Activated CD8-positive, alpha-beta memory T cell treated with anti-CD3 and anti-CD28 coated beads, Interleukin-2, amount 10 ng/mL, durations not matched to agents 7 days and 5 days (primary cell): Measurements from ENCODE around the gene RWDD1. TPM values are rescaled to one million over a fixed set of nuclear protein-coding genes. Genes with fewer than 3 reads are reported as not detected.

Experiments used
- ATAC-seq: fragments of 150-1000 bp; cut with Tn5 transposase; one replicate; pipeline ENCODE4 v1.10.0; 2021; ENCODE audit warnings: moderate library complexity
- CTCF ChIA-PET: fragments of 350-600 bp; sonication (Branson Sonifier 250); formaldehyde crosslinking; loops from one replicate; lab custom pipeline; 2021; ENCODE audit warnings: antibody characterized with exemption; lab: Charles Lee
- DNase-seq: peaks from one replicate; pipeline ENCODE4 v3.0.0-alpha.2; 2020
- H3K27ac Mint-ChIP-seq: one replicate; pipeline ENCODE4 v1.8.0; 2021; ENCODE audit warnings: mild to moderate bottlenecking, mixed read lengths
- H3K27me3 Mint-ChIP-seq: one replicate; pipeline ENCODE4 v1.8.0; 2021; ENCODE audit warnings: mixed read lengths
- H3K36me3 Mint-ChIP-seq: one replicate; pipeline ENCODE4 v1.8.0; 2021; ENCODE audit warnings: mild to moderate bottlenecking, mixed read lengths
- H3K4me1 Mint-ChIP-seq: one replicate; pipeline ENCODE4 v1.8.0; 2021; ENCODE audit warnings: mixed read lengths
- H3K4me3 Mint-ChIP-seq: one replicate; pipeline ENCODE4 v1.8.0; 2021; ENCODE audit warnings: mild to moderate bottlenecking, moderate library complexity, mixed read lengths
- H3K9me3 Mint-ChIP-seq: one replicate; pipeline ENCODE4 v1.8.0; 2022; ENCODE audit warnings: low read depth, mixed read lengths
- total RNA-seq, 2 experiments: library from RNA; stranded (reverse); gene quantifications; one replicate each; pipeline ENCODE4 v1.2.3, GENCODE V29; 2021

The RWDD1 gene
- total RNA-seq: 10 to 100 TPM; 39.9 to 44.2 TPM

DNA sequence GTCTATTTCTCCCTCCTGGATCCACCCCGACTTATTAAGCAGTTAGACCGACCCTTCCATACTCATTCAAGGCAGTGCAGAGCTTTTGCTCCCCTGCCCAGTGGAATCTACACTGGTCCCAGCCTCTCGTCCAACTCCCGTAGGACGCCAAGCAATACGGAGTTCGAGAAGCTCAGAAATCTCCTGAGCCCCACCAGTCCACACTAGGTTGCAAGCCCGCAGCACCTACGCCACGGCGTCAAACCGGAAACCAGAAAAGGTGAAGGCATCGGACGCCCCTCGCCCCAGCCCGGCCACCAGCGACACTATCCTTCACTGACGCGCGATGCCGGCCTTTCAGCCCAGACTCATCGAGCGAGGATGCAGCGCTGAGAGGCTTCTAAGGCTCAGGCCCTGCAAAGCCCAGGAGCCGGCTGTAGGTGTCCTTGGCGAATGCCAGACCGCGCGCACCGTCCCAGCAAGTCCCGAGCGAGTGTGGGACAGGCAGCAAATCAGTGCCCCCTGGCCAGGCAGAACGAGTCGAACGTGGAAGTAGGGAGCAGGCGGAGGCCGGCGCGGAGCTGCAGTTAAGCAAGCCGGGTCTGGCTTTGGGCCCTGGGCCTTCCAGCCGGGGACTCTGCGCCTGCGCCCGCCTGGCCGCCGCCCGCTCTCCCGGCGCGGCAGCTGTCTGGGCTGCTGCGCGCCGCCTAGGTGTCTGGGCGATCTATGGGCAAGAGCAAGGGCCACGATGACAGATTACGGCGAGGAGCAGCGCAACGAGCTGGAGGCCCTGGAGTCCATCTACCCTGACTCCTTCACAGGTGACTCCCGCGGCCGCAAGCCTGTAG is at the start of gene RWDD1:
Gene RWDD1, plus strand, starts transcription at position 649 of the 827 bp plus-strand sequence. Its CDS starts 79 bp downstream, at position 728.
- Mint-ChIP-seq H3K36me3 (peaks cover 10% of the 10 kb centered on the region), H3K27ac (peak within 1 kb of the TSS; percentile 97), H3K4me3 (peak within 1 kb of the TSS; percentile 96), H3K9me3 (no peaks in the 10 kb centered on the region), H3K4me1 (peaks cover 37% of the 10 kb centered on the region), H3K27me3 (no peaks in the 10 kb centered on the region)
- peak; percentile 93 for ATAC-seq
- DNase-seq: peak; percentile 99
- CTCF ChIA-PET: interaction anchor here (0.9 to 2.8 kb wide), 8 partner anchors 9 to 318 kb away, joined by 3 to 27 read pairs (median 3); partner anchors contain the start of genes RSPH4A and TSPYL4

DNA sequence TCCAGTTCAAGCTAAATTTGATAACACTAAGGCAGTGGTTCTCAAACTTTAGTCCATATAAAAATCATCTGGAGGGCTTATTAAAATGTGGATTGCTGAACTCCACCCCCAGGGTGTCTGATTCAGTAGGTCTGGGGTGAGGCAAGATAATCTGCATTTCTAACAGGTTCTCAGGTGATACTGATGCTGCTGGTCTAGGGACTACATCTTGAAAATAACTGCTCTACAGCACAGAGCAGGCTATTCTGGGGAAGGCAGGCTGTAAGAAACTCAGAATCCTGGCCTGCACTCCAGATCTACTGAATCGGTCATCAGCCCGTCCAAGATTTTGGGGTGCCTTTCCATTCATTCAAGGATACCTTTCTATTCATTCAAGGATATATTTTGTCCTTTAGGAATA is 48.4 kb upstream of the RWDD1 start:
- ATAC-seq (no peak), DNase-seq (no peak)
- H3K4me1 Mint-ChIP-seq: no peaks in the 10 kb centered on the region
- peaks cover 14% of the 10 kb centered on the region for H3K27me3 Mint-ChIP-seq
- CTCF ChIA-PET: interaction anchor here (1.1 kb wide), 1 partner anchor 235 kb away, joined by 3 read pairs; no protein-coding TSS in a partner anchor
- H3K36me3 Mint-ChIP-seq: no peaks in the 10 kb centered on the region
- H3K4me3 Mint-ChIP-seq: no peak overlapping the region
- no peak overlapping the region for H3K27ac Mint-ChIP-seq
- no peaks in the 10 kb centered on the region for H3K9me3 Mint-ChIP-seq

- CTCF ChIA-PET: no interaction called here
- H3K27ac Mint-ChIP-seq: no peak overlapping the region
- no peak for ATAC-seq
- H3K4me3 Mint-ChIP-seq: no peak overlapping the region
- H3K27me3 Mint-ChIP-seq: peaks cover 15% of the 10 kb centered on the region
- H3K36me3 Mint-ChIP-seq: no peaks in the 10 kb centered on the region
- H3K9me3 Mint-ChIP-seq: no peaks in the 10 kb centered on the region
- no peak for DNase-seq
- H3K4me1 Mint-ChIP-seq: no peaks in the 10 kb centered on the region
Observed at GRCh38 chr6:116524236-116524635, 47.1 kb upstream of the RWDD1 start.

DNA sequence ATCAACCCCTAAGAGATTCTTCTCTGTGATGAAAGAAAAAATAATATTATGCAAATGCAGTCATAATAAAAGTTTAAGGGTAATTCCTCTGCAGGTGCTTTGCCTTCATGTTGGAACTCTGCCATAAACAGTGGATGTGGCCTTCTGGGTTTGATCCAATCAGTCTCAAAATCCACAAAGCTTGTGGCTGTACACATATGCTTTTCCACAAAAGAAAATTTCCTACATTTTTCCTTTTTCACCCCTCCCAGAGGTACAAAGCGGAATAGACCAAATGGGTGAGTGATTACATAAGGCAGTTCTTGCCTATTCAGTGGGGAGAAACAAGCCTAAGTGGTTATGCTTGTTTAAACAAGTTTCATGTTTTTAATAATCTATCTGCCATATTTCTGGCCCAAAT is 43.2 kb upstream of the RWDD1 start:
- Mint-ChIP-seq H3K27me3 (peaks cover 40% of the 10 kb centered on the region), H3K4me3 (no peak overlapping the region), H3K27ac (no peak overlapping the region), H3K36me3 (no peaks in the 10 kb centered on the region), H3K9me3 (no peaks in the 10 kb centered on the region), H3K4me1 (peaks cover 3% of the 10 kb centered on the region)
- DNase-seq: no peak
- CTCF ChIA-PET: no interaction called here
- ATAC-seq: no peak

GRCh38 chr6:116528780-116529179 is 42.5 kb upstream of the RWDD1 start:
- no peak for DNase-seq
- Mint-ChIP-seq H3K4me1 (peaks cover 3% of the 10 kb centered on the region), H3K4me3 (no peak overlapping the region), H3K27me3 (peaks cover 46% of the 10 kb centered on the region), H3K36me3 (no peaks in the 10 kb centered on the region), H3K27ac (no peak overlapping the region), H3K9me3 (no peaks in the 10 kb centered on the region)
- ATAC-seq: no peak
- CTCF ChIA-PET: no interaction called here

DNA sequence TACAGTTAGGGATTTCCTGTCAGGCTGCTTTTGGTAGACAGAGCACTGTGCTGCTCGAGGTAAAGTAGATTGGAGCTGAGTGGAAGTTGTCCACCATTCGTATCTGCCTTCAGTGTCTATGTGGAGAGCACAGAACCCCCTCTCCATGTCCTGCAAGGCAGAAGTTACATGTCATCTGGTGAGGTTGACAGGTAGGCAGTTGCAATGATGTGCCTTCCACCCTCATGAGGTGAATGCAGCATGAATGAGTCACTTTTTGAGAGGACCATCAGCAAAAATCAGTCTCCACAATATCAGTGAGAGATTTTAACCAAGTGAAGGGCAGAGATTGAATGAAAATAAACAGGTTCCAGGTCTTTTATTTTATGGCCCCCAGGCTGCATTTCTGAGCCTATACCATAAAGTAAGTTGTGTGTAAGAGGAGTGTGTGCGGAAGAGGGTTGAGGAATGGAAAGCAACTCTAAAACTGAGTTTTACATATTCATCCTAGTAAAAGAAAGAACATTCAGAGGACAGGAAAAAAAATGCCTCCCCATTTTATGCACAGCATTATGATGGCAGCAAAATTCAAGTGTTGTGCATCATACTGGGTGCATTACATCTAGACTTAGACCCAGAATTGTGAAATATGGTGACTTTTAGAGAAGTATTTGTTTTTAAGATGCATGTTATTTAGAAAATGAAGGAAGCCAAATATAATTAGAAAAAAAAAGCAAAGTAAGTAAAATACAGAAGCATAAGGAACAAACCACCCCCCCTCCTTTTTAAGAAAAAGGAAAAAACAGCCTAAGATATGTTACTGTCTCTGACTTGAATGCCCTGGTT is 41.6 kb upstream of the RWDD1 start:
- no peak for ATAC-seq
- peaks cover 50% of the 10 kb centered on the region for H3K27me3 Mint-ChIP-seq

DNA sequence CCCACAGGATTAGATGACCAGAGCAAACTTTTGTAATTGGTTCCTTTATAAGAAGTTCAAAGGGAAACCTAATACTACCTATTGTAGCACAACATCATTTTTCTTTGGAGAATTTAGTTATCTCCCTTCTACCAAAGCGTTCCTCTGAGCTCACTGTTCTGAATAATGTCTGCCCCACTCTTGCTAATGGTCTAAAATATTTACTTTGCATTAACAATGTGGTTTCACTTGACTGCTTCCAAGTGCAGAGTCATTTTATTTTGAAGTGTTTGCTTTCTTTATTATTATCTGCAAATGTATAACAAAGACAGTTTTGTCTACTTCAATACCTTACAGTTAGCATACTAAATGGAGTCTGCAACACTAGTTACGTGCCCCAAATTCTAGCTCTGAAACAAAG is 40.9 kb upstream of the RWDD1 start:
- Mint-ChIP-seq H3K27me3 (peaks cover 53% of the 10 kb centered on the region), H3K27ac (no peak overlapping the region), H3K36me3 (no peaks in the 10 kb centered on the region), H3K9me3 (no peaks in the 10 kb centered on the region), H3K4me3 (no peak overlapping the region), H3K4me1 (peaks cover 3% of the 10 kb centered on the region)
- CTCF ChIA-PET: no interaction called here
- DNase-seq (no peak), ATAC-seq (no peak)

More for the DNA sequence above, 41.6 kb upstream of the RWDD1 start:
- no peak for DNase-seq
- CTCF ChIA-PET: no interaction called here
- no peak overlapping the region for H3K4me3 Mint-ChIP-seq
- H3K36me3 Mint-ChIP-seq: no peaks in the 10 kb centered on the region
- H3K27ac Mint-ChIP-seq: no peak overlapping the region
- peaks cover 3% of the 10 kb centered on the region for H3K4me1 Mint-ChIP-seq
- no peaks in the 10 kb centered on the region for H3K9me3 Mint-ChIP-seq

- CTCF ChIA-PET: interaction anchor here (0.6 to 4.5 kb wide), 9 partner anchors 9 to 314 kb away, joined by 3 to 46 read pairs (median 3); partner anchors contain the start of gene TSPYL4
- Mint-ChIP-seq H3K36me3 (no peaks in the 10 kb centered on the region), H3K27ac (no peak overlapping the region), H3K4me1 (peaks cover 3% of the 10 kb centered on the region), H3K27me3 (peaks cover 53% of the 10 kb centered on the region), H3K9me3 (no peaks in the 10 kb centered on the region), H3K4me3 (no peak overlapping the region)
- DNase-seq (peak; percentile 75), ATAC-seq (peak; percentile 87)
Observed at GRCh38 chr6:116531675-116532570, 39.4 kb upstream of the RWDD1 start.

GRCh38 chr6:116533233-116533957 is 37.9 kb upstream of the RWDD1 start:
- Mint-ChIP-seq H3K4me3 (no peak overlapping the region), H3K36me3 (no peaks in the 10 kb centered on the region), H3K9me3 (no peaks in the 10 kb centered on the region), H3K27ac (no peak overlapping the region), H3K27me3 (peaks cover 44% of the 10 kb centered on the region), H3K4me1 (peaks cover 3% of the 10 kb centered on the region)
- CTCF ChIA-PET: interaction anchor here (0.9 to 4.5 kb wide), 11 partner anchors 22 to 279 kb away, joined by 3 to 46 read pairs (median 4); partner anchors contain the start of gene TSPYL4
- ATAC-seq: no peak
- no peak for DNase-seq

GRCh38 chr6:116535109-116535508 is 36.2 kb upstream of the RWDD1 start:
- Mint-ChIP-seq H3K27me3 (peaks cover 39% of the 10 kb centered on the region), H3K9me3 (no peaks in the 10 kb centered on the region), H3K36me3 (no peaks in the 10 kb centered on the region), H3K27ac (no peak overlapping the region), H3K4me1 (peaks cover 3% of the 10 kb centered on the region), H3K4me3 (no peak overlapping the region)
- CTCF ChIA-PET: interaction anchor here (0.8 to 4.5 kb wide), 17 partner anchors 10 to 317 kb away, joined by 3 to 46 read pairs (median 3); partner anchors contain the start of gene TRAPPC3L
- DNase-seq (no peak), ATAC-seq (no peak)

- Mint-ChIP-seq H3K36me3 (no peaks in the 10 kb centered on the region), H3K9me3 (no peaks in the 10 kb centered on the region), H3K27ac (no peak overlapping the region), H3K4me1 (peaks cover 3% of the 10 kb centered on the region), H3K27me3 (peaks cover 41% of the 10 kb centered on the region), H3K4me3 (no peak overlapping the region)
- ATAC-seq (peak; percentile 58), DNase-seq (no peak)
- CTCF ChIA-PET: interaction anchor here (2.0 to 4.5 kb wide), 3 partner anchors 27 to 248 kb away, joined by 4 to 46 read pairs (median 5); no protein-coding TSS in a partner anchor
Observed at GRCh38 chr6:116536216-116536621, 35.1 kb upstream of the RWDD1 start.

- Mint-ChIP-seq H3K36me3 (no peaks in the 10 kb centered on the region), H3K27ac (no peak overlapping the region), H3K4me1 (no peaks in the 10 kb centered on the region), H3K9me3 (no peaks in the 10 kb centered on the region), H3K4me3 (no peak overlapping the region), H3K27me3 (peaks cover 53% of the 10 kb centered on the region)
- DNase-seq (no peak), ATAC-seq (no peak)
- CTCF ChIA-PET: interaction anchor here (0.7 to 1.6 kb wide), 2 partner anchors 20 to 255 kb away, joined by 3 to 4 read pairs; no protein-coding TSS in a partner anchor
Observed at GRCh38 chr6:116542426-116542825, 28.9 kb upstream of the RWDD1 start.
